ENCODE data around the gene SATB2.

Gene SATB2

GRCh38 chr2:199452991-199453379, 4.8 kb downstream of the SATB2 start:
- no peak for DNase-seq (ENCODE audit: low read depth in 2 of 2, low spot score in 1 of 2)

GRCh38 chr2:199452260-199452990, 5.3 kb downstream of the SATB2 start:
- DNase-seq (ENCODE audit: low read depth in 2 of 2, low spot score in 1 of 2): no peak

GRCh38 chr2:199449956-199450355, 7.8 kb downstream of the SATB2 start:
- no peak for DNase-seq (ENCODE audit: low read depth in 2 of 2, low spot score in 1 of 2)

GRCh38 chr2:199449455-199449854, 8.3 kb downstream of the SATB2 start:
- no peak for DNase-seq (ENCODE audit: low read depth in 2 of 2, low spot score in 1 of 2)

GRCh38 chr2:199446996-199447576, 10.7 kb downstream of the SATB2 start:
- no peak for DNase-seq (ENCODE audit: low read depth in 2 of 2, low spot score in 1 of 2)

- DNase-seq (ENCODE audit: low read depth in 2 of 2, low spot score in 1 of 2): no peak
Observed at GRCh38 chr2:199444749-199445148, 13.0 kb downstream of the SATB2 start.

GRCh38 chr2:199443589-199444130, 14.1 kb downstream of the SATB2 start:
- DNase-seq (ENCODE audit: low read depth in 2 of 2, low spot score in 1 of 2): no peak

GRCh38 chr2:199442173-199442572, 15.6 kb downstream of the SATB2 start:
- no peak for DNase-seq (ENCODE audit: low read depth in 2 of 2, low spot score in 1 of 2)

- DNase-seq (ENCODE audit: low read depth in 2 of 2, low spot score in 1 of 2): no peak
Observed at GRCh38 chr2:199441759-199442158, 16.0 kb downstream of the SATB2 start.

- no peak for DNase-seq (ENCODE audit: low read depth in 2 of 2, low spot score in 1 of 2)
Observed at GRCh38 chr2:199440118-199440517, 17.6 kb downstream of the SATB2 start.

- no peak for DNase-seq (ENCODE audit: low read depth in 2 of 2, low spot score in 1 of 2)
Observed at GRCh38 chr2:199439542-199439941, 18.2 kb downstream of the SATB2 start.

- no peak for DNase-seq (ENCODE audit: low read depth in 2 of 2, low spot score in 1 of 2)
Observed at GRCh38 chr2:199439066-199439465, 18.7 kb downstream of the SATB2 start.

- DNase-seq (ENCODE audit: low read depth in 2 of 2, low spot score in 1 of 2): no peak
Observed at GRCh38 chr2:199434555-199434954, 23.2 kb downstream of the SATB2 start.

GRCh38 chr2:199433204-199433832, 24.4 kb downstream of the SATB2 start:
- no peak for DNase-seq (ENCODE audit: low read depth in 2 of 2, low spot score in 1 of 2)

GRCh38 chr2:199431746-199432213, 26.0 kb downstream of the SATB2 start:
- DNase-seq (ENCODE audit: low read depth in 2 of 2, low spot score in 1 of 2): no peak

- DNase-seq (ENCODE audit: low read depth in 2 of 2, low spot score in 1 of 2): no peak
Observed at GRCh38 chr2:199430214-199430613, 27.5 kb downstream of the SATB2 start.

- DNase-seq (ENCODE audit: low read depth in 2 of 2, low spot score in 1 of 2): no peak
Observed at GRCh38 chr2:199428291-199428690, 29.4 kb downstream of the SATB2 start.

- DNase-seq (ENCODE audit: low read depth in 2 of 2, low spot score in 1 of 2): no peak
Observed at GRCh38 chr2:199424160-199424559, 33.6 kb downstream of the SATB2 start.

- DNase-seq (ENCODE audit: low read depth in 2 of 2, low spot score in 1 of 2): no peak
Observed at GRCh38 chr2:199419428-199419827, 38.3 kb downstream of the SATB2 start.

GRCh38 chr2:199414465-199414864, 43.3 kb downstream of the SATB2 start:
- DNase-seq (ENCODE audit: low read depth in 2 of 2, low spot score in 1 of 2): no peak

GRCh38 chr2:199414001-199414400, 43.7 kb downstream of the SATB2 start:
- no peak for DNase-seq (ENCODE audit: low read depth in 2 of 2, low spot score in 1 of 2)
